ENCODE results near the gene DNAJC15. TPM values are rescaled to one million over a fixed set of nuclear protein-coding genes. Genes with fewer than 3 reads are reported as not detected.
"Not testable (repeated sequence)": the region's sequence is repeated elsewhere in the genome, so short reads cannot be mapped to it uniquely, and the experiment has no call there.

DNAJC15 gene
- total RNA-seq, 1 donor from 2014 or later: 17.1 TPM

- intact Hi-C loops (cut with micrococcal nuclease): no loop called here
Measured at GRCh38 chr13:43003010-43003409, 20.4 kb upstream of the DNAJC15 start.

- intact Hi-C loops (cut with micrococcal nuclease): no loop called here
Measured at GRCh38 chr13:43003729-43004128, 19.7 kb upstream of the DNAJC15 start.

- intact Hi-C loops (cut with micrococcal nuclease): no loop called here
Measured at GRCh38 chr13:43005460-43006236, 17.7 kb upstream of the DNAJC15 start.

GRCh38 chr13:43006893-43007631 lies 16.3 kb upstream of the DNAJC15 start:
- intact Hi-C loops (cut with micrococcal nuclease): no loop called here

GRCh38 chr13:43008596-43008995 lies 14.8 kb upstream of the DNAJC15 start:
- intact Hi-C loops (cut with micrococcal nuclease): no loop called here

GRCh38 chr13:43009506-43009905 lies 13.9 kb upstream of the DNAJC15 start:
- intact Hi-C loops (cut with micrococcal nuclease): no loop called here

DNA sequence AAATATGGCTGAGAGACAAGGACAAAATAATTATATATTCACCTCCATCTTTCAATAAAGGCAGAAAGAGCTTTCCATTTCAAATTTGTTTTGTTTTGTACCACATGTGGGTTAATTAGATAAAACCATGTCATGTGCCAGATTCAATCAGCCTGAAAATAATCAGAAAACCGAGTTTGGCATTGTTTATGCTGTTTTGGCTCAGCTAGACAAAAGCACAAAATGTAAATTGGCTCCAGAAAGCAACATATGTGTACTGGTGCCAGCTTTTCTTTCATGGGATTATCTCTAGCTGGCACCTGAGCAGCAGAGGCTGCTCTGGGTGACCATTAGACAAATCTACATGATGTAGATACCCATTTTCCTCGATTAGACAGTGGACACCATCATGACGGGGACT lies 9.2 kb upstream of the DNAJC15 start:
- intact Hi-C loops (cut with micrococcal nuclease): no loop called here

- intact Hi-C loops (cut with micrococcal nuclease): no loop called here
Measured at GRCh38 chr13:43016226-43016625, 7.2 kb upstream of the DNAJC15 start.

DNA sequence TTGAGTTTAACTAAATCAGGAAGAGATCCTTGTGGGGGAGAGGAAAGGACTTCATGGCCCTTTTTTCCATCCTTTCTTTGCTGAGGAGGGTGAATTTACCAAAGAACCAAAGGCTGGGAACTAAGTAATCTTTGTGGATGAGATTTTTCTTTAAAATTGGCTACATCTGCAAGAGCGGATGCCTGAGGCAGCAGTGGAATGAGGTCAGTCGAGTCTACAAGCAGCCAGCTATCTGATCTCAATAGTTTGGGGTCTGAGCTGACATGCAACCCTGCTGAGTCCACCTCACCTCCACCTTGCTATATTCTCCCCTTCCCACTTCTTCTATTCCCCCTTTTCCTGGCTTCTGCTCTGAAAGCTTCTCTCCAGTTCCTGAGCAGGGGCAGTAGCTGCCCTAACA lies 3.6 kb upstream of the DNAJC15 start:
- intact Hi-C loops (cut with micrococcal nuclease): no loop called here

- intact Hi-C loops (cut with micrococcal nuclease): no loop called here
Measured at GRCh38 chr13:43020794-43021193, 2.6 kb upstream of the DNAJC15 start.

DNA sequence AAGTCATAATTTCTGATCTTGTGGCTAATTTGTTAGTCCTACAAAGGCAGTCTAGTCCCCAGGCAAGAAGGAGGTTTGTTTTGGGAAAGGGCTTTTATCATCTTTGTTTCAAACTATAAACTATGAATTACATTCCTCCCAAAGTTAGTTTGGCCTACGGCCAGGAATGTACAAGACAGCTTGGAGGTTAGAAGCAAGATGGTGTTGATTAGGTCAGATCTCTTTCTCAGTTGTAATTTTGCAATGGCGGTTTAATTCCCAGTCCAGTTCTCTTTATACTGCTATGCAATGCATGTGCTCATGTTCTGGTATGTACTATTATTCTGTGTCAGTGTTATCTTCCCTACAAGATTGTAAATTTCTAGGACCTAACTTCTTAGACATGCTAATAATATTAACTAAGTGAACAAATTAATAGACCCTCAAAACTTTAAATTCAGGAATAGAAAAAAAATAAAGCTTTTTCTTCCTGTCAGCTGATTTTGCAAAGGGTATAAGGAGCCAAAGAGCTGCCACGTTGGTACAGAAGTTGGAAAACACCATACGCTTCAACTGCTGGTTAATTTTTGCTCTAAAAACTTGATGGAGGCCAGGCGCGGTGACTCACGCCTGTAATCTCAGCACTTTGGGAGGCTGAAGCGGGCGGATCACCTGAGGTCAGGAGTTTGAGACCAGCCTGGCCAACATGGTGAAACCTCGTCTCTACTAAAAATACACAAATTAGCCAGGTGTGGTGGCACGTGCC lies 1.3 kb upstream of the DNAJC15 start:
- intact Hi-C loops (cut with micrococcal nuclease): loop anchor here (2.0 kb wide), 1 partner anchor 33 kb away; no protein-coding TSS in a partner anchor

GRCh38 chr13:43022934-43023288 lies 475 bp upstream of the DNAJC15 start:
- intact Hi-C loops (cut with micrococcal nuclease): loop anchor here (1.0 to 2.0 kb wide), 4 partner anchors 27 to 53 kb away; partner anchors contain the start of gene EPSTI1

DNA sequence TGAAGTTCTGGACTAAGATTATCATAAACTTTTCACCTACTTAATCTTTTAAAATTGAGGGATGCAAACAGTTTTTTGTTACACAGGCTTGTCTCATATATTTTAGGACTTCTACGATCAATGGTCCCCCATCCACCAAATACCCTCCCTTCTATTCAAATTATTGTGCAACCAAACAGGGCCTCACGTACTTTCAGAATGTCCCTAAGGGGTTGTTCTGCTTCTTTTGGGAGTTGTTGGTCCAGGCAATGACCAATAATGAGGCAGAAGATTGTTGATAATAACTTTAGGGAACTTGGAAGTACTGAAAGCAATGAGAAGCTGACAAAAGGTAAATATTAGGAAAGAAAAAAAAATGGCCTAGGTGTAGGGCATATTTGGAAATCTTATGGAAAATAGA lies 2.9 kb downstream of the DNAJC15 start:
- intact Hi-C loops (cut with micrococcal nuclease): no loop called here

DNA sequence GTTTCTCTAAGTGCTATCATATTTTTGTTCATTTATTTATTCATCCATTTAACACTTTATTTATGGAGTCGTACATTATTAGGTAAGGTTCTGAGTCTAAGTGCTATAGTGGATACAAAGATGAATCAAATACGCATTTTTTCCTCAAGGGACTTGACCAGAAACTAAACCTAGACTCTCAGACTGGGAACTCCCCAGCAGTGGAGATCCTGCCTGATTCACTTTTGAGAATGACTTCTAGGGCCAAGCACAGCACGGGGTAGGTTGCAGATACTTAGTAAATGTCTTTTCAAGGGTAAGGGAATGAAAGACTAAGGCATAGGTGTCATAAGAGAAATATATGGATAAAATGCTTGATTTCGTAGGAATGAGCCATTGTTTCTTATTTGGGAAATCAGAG lies 7.2 kb downstream of the DNAJC15 start:
- intact Hi-C loops (cut with micrococcal nuclease): no loop called here

GRCh38 chr13:43031881-43032280 lies 8.5 kb downstream of the DNAJC15 start:
- intact Hi-C loops (cut with micrococcal nuclease): no loop called here

GRCh38 chr13:43033038-43033437 lies 9.7 kb downstream of the DNAJC15 start:
- intact Hi-C loops (cut with micrococcal nuclease): no loop called here

DNA sequence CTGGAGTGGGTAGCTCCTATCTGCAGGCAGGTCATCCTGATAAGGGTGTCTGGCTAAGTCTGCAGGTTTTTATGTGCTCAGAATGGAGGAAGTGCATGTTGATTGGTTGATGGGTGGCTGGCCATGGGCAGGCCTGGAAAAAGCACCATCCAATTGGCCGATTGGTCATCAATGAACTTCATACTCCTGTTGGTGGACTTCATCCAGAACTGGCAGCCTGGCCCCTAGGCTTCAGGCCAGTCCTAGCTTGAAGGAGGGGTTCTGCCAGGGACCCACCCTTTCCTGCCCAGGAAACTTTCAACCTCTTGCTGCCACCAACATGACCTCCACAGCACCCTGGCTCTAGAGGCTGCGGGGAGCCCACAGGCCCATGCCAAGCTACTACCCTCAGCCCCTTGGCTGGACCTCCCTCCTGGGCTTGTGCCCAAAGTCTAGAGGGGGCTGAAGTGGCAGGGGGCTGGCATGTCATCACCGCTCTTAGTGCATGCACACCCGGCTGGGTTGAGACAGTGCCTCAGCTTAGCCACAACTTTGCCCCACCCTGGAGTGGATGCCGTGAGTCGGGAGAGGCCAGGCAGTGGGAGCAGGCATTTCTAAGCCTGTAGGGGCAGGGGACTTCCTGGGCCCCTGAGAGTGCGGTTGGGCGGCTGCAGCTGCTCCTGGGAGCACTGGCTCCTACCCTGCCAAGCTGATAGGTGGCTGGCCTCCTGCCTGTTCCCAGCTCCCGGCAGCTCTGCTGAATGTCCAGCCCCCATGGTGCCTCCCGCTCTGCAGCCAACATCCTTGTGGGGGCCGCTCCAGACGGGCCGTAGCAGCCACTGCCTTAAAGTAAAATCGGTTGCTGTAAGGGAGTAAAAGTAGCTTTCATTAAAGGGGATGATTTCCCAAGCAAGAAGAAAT lies 13.2 kb downstream of the DNAJC15 start:
- intact Hi-C loops (cut with micrococcal nuclease): no loop called here

GRCh38 chr13:43039966-43040365 lies 16.6 kb downstream of the DNAJC15 start:
- intact Hi-C loops (cut with micrococcal nuclease): no loop called here

DNA sequence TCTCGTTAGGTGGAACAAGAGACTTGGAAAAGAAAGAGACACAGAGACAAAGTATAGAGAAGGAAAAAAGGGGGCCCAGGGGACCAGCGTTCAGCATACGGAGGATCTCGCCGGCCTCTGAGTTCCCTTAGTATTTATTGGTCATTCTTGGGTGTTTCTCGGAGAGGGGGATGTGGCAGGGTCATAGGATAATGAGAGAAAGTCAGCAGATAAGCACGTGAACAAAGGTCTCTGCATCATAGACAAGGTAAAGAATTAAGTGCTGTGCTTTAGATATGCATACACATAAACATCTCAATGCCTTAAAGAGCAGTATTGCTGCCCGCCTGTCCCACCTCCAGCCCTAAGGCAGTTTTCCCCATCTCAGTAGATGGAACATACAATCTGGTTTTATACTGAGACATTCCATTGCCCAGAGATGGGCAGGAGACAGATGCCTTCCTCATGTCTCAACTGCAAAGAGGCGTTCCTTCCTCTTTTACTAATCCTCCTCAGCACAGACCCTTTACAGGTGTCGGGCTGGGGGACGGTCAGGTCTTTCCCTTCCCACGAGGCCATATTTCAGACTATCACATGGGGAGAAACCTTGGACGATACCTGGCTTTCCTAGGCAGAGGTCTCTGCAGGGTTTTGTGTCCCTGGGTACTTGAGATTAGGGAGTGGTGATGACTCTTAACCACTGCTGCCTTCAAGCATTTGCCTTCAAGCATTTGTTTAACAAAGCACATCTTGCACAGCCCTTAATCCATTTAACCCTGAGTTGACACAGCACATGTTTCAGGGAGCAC lies 17.4 kb downstream of the DNAJC15 start:
- intact Hi-C loops (cut with micrococcal nuclease): not testable (repeated sequence)

DNA sequence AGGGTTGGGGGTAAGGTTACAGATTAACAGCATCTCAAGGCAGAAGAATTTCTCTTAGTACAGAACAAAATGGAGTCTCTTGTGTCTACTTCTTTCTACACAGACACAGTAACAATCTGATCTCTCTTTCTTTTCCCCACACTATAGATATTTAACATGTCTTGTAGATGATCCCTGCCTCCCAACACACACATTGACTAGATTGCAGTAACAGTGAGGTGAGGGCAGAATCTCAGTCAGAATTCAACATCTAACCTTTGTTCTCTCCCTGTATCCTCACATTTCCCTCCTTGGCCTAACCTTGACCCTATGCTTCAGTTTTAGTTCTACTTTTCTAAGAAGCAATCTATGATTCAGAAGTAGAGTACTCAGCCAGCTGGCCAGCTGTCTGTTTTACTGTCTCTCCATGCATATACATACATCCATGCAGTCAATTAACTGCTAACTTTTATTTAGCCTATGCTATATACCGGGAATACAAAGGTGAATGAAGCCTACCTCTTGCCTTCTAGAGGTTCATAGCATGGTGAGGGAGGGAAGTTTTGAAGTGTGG lies 18.1 kb downstream of the DNAJC15 start:
- intact Hi-C loops (cut with micrococcal nuclease): no loop called here
